Muscle of leg (tissue), 11 donors: Measurements from ENCODE around the gene LRRK1. TPM values are rescaled to one million over a fixed set of nuclear protein-coding genes. Genes with fewer than 3 reads are reported as not detected.

Source experiments
- DNase-seq: peaks from one replicate; pipeline ENCODE4 v3.0.0; 2013
- H3K27ac ChIP-seq: one replicate; pipeline ENCODE4 v1.5.1; 2013; ENCODE audit warnings: mild to moderate bottlenecking, low read length, control low read depth
- H3K27me3 ChIP-seq: one replicate; pipeline ENCODE4 v1.6.1; 2013; ENCODE audit warnings: low read length; ENCODE audit not compliant: control insufficient read depth, insufficient read depth
- H3K36me3 ChIP-seq: one replicate; pipeline ENCODE4 v1.6.1; 2013; ENCODE audit warnings: low read length; ENCODE audit not compliant: control insufficient read depth, insufficient read depth
- H3K4me1 ChIP-seq: one replicate; pipeline ENCODE4 v1.6.1; 2013; ENCODE audit warnings: low read length; ENCODE audit not compliant: control insufficient read depth, insufficient read depth
- H3K4me3 ChIP-seq: one replicate; pipeline ENCODE4 v1.5.1; 2013; ENCODE audit warnings: low read length, control low read depth
- H3K9me3 ChIP-seq: replicated peaks from 2 replicates; pipeline ENCODE4 v1.6.1; 2013; ENCODE audit warnings: low read depth, low read length; ENCODE audit not compliant: control insufficient read depth
- WGBS: methylation state at CpG from one replicate; pipeline ENCODE4 v1.1.5; 2013; ENCODE audit warnings: missing lambda C conversion rate; ENCODE audit not compliant: insufficient coverage; 5-methylcytosine and 5-hydroxymethylcytosine counted together
- polyA plus RNA-seq, 8 donors: library from polyadenylated mRNA; unstranded; fragments of 120-200 nt; gene quantifications; one replicate each; pipeline versions ENCODE4 v1.2.1 to v1.2.3, GENCODE V29; 2013; ENCODE audit warnings: inconsistent platforms in 1 of 8, low replicate concordance in 1 of 8; ENCODE audit not compliant: insufficient read length in 8 of 8, insufficient read depth in 1 of 8
- total RNA-seq: library from RNA; stranded (reverse); fragments of 120-200 nt; gene quantifications from one replicate; pipeline ENCODE4 v1.2.4, GENCODE V29; 2013

LRRK1 gene
- total and polyA plus RNA-seq, 9 donors: 4.1 to 9.4 (median 5.8) TPM

DNA sequence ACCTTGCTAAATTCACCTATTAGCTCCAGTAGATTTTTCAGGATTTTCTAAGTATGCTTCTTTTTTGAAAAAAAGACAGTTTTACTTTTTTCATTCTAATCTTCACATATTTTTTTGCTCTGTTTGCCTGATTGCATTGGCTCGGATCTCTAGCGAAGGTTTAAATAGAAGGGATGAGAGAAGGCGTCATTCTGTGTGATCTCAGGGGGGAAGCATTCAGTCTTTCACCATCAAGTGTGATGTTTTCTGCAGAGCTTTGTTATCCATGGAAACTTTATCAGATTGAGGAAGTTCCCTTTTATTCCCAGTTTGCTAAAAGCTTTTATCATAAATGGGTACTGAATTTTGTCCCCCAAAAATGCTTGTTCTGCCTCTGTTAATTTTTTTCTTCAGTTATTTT is 120.3 kb downstream of the LRRK1 start:
- DNase-seq: no peak
- Histone ChIP-seq H3K27me3 (no peaks in the 10 kb centered on the region), H3K4me1 (no peaks in the 10 kb centered on the region), H3K27ac (no peak overlapping the region), H3K4me3 (no peak overlapping the region), H3K36me3 (peaks cover 6% of the 10 kb centered on the region), H3K9me3 (peaks cover 13% of the 10 kb centered on the region)
- 71% methylated on average over 1 of the region's 3 CpGs for WGBS

DNA sequence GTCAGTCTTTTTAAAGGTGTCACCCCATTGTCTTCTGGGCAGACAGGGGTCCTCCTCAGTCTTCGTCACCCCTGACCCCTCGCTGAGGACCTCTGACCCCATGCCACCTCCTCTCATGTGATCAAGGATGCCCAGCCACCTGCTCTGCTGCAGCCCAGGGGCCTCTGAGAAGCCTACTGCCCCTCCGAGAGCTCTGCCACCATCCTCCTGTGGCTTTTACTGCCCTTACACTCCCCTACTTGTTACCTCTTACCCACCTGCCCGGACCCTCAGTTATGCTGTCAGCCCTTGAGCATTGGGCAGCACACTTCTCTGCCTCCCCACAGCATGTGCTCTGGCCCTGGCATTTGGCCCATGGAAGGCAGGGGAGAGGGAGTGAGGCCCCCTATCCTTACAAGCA is 123.2 kb downstream of the LRRK1 start:
- no peak for DNase-seq
- Histone ChIP-seq H3K36me3 (peaks cover 3% of the 10 kb centered on the region), H3K27me3 (no peaks in the 10 kb centered on the region), H3K4me3 (no peak overlapping the region), H3K9me3 (peaks cover 3% of the 10 kb centered on the region), H3K4me1 (peaks cover 12% of the 10 kb centered on the region), H3K27ac (no peak overlapping the region)
- 48% methylated on average over 2 of the region's 4 CpGs for WGBS

DNA sequence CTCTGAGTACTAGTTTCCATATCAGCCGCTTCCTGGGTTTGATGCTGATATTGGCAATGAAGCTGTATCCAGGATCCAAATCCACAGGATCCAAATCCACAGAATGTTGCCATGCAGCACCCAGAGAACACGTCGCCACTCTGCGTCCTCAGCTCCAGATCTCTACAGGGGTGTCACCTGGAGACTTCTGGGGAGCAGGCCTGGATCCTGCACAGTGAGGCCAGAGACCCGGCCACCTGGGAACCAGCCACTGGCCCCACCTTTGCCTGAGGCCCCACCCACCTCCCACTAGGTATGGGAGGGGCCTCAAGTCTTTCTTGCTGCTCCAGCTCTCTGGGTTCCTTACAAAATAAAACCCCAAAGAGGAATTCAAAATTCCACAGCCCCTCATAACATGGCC is 123.9 kb downstream of the LRRK1 start:
- H3K4me3 ChIP-seq: no peak overlapping the region

DNA sequence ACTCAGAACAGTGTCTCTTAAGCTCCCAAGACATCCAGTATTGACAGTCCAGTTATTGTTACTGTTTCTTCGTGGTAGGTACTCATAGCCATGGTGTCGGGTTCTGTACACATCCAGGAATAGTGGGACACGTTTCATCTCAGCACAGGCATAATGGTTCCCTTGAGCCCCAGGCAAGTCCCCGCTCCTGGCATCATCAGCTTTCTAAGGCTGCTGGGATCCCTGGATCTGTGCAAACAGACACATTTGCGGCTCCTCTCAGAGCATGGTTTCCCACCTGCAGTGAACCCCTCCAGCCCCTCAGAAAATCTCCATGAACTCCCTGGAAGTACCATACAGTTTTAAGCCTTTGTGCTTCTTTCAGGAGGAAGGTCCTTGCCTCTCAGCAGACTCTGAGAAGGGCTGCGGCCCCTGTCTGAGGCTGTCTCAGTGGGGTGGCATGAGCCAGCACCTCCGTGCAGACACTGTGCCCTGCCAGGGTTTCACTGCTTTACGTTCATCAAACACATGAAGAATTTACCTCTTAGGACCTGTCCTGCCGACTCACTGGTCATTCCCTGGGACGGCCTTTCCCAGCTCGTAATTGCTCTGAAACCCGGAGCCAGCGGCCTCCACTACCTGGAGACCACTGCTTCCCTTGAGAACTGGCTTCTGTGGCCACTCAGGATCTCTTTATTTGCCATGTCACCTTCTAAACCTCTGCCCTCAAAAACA is 124.9 kb downstream of the LRRK1 start:
- peaks cover 3% of the 10 kb centered on the region for H3K9me3 ChIP-seq
- H3K36me3 ChIP-seq: peaks cover 4% of the 10 kb centered on the region
- 73% methylated on average over 12 of the region's 13 CpGs for WGBS
- no peaks in the 10 kb centered on the region for H3K27me3 ChIP-seq
- DNase-seq: no peak
- no peak overlapping the region for H3K27ac ChIP-seq
- no peak overlapping the region for H3K4me3 ChIP-seq
- peaks cover 21% of the 10 kb centered on the region for H3K4me1 ChIP-seq

More for the DNA sequence above, 123.9 kb downstream of the LRRK1 start:
- DNase-seq: no peak
- Histone ChIP-seq H3K27me3 (no peaks in the 10 kb centered on the region), H3K9me3 (peaks cover 3% of the 10 kb centered on the region), H3K27ac (no peak overlapping the region), H3K36me3 (peaks cover 3% of the 10 kb centered on the region), H3K4me1 (peaks cover 16% of the 10 kb centered on the region)
- WGBS: 93% methylated on average over 4 of the region's 5 CpGs

DNA sequence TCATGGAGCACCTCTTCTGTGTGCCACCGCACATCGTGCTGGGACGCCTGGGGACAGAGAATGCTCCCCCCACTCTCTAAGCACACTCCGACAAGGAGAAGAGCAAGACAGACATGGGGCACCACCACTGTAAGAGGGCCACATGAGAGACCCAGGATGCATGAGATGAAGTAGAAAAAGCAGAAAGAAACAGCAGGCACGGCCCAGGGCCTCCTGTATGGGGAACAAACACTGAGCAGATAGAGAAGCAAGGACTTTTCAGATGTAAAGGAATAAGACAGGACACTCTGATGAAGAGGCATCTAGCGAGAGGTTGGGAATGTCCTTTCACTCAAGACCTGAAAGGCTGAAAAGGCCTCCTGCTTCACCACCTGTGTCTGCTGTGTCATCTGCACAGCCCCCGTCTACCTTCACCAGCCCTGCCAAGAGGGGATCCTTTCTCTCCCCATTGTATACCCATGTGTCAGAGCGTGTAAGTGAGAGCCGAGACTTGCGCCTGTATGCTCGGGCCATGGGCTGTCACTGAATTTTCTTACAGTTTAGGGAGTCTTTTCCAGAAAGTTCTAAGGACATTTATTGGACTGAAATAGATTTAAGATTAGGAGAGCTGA is 125.6 kb downstream of the LRRK1 start:
- DNase-seq: no peak
- H3K36me3 ChIP-seq: peaks cover 10% of the 10 kb centered on the region

DNA sequence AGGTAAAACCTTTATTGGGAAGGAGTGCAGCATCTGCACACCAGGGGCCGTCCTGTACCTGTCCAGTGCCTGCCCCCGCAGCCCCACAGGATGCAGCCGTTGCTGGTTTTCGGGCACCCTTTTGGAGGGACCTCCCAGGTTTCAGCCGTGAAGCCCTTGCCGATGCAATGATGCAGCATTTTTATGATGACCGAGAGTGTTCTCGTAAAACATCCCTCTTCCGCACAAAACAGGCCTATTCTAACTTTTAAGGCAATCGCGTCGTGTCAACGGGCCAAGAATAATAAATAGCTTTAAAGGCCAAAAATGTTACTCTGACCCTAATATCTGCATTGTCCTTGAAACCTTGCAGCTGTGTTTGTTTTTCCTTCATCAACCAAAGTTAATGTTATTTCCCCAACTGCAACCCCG is 126.1 kb downstream of the LRRK1 start:
- no peak overlapping the region for H3K4me3 ChIP-seq
- no peak overlapping the region for H3K27ac ChIP-seq
- H3K9me3 ChIP-seq: peaks cover 3% of the 10 kb centered on the region
- H3K4me1 ChIP-seq: peaks cover 28% of the 10 kb centered on the region
- peak; percentile 67 for DNase-seq
- H3K27me3 ChIP-seq: no peaks in the 10 kb centered on the region
- peaks cover 11% of the 10 kb centered on the region for H3K36me3 ChIP-seq
- WGBS: 58% methylated on average over 13 of the region's 14 CpGs

More for the DNA sequence above, 125.6 kb downstream of the LRRK1 start:
- Histone ChIP-seq H3K9me3 (peaks cover 3% of the 10 kb centered on the region), H3K27me3 (no peaks in the 10 kb centered on the region), H3K27ac (no peak overlapping the region), H3K4me3 (no peak overlapping the region), H3K4me1 (peaks cover 23% of the 10 kb centered on the region)
- 79% methylated on average over 5 of the region's 11 CpGs for WGBS

DNA sequence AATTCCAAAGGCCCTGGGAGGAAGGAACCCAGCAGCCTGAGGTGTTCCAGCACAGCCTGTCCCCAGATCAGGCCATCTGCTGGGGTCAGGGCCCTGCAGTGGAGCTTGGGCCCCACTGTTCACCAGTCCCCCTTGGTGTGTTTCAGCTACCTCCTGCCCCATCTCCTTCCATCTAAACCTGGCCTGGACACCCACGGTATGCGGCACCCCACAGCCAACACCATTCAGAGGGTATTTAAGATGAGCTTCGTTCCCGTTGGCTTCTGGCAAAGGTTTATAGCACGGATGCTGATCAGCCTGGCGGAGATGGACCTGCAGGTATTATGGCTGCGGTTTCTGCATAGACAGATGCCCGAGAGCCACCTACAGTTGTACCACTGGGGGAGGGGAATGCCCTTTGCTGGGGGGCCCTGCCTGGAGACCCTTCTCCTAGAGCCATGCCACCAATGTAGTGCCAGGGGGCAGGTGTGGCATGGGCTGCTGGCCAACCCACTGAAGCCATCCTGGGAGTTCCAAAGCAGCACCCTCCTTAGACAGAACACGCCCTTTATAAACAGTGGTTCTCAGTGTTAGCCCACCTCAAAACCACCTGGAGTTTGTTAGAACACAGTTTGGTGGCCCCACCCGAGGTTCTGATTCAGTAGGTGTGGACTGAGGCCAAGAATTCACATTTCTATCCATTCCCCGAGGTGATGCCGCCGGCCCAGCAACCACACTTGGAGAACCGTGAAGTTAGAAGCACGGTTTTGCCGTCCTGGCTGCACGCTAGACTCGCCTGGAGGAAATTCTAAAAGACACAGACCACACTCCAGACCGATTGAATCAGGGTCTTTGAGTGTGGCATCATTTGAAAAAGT is 126.9 kb downstream of the LRRK1 start:
- H3K9me3 ChIP-seq: peaks cover 3% of the 10 kb centered on the region
- H3K36me3 ChIP-seq: peaks cover 11% of the 10 kb centered on the region
- peak overlapping the region; percentile 31 for H3K27ac ChIP-seq
- DNase-seq: no peak
- no peak overlapping the region for H3K4me3 ChIP-seq
- WGBS: 81% methylated on average over 13 of the region's 19 CpGs
- H3K27me3 ChIP-seq: no peaks in the 10 kb centered on the region
- peaks cover 34% of the 10 kb centered on the region for H3K4me1 ChIP-seq

DNA sequence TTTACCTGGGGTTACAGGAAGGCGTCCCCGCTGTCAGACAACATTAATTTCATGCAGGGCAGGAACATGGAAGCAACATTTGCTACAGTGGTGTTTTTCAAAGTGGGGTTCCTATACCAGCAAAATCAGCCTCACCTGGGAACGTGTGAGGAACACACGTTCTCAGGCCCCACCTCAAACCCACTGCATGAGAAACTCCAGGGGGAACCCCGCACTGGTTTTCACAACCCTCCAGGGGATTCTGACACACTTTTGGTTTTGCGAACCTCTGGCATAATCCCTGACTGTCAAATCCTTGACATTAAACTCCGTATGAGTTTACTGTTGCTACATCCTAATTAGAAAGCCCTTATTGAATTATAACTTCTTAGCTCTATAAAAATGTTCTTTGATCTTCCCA is 127.7 kb downstream of the LRRK1 start:
- no peaks in the 10 kb centered on the region for H3K9me3 ChIP-seq
- WGBS: 90% methylated on average over 3 of the region's 7 CpGs
- no peak for DNase-seq

DNA sequence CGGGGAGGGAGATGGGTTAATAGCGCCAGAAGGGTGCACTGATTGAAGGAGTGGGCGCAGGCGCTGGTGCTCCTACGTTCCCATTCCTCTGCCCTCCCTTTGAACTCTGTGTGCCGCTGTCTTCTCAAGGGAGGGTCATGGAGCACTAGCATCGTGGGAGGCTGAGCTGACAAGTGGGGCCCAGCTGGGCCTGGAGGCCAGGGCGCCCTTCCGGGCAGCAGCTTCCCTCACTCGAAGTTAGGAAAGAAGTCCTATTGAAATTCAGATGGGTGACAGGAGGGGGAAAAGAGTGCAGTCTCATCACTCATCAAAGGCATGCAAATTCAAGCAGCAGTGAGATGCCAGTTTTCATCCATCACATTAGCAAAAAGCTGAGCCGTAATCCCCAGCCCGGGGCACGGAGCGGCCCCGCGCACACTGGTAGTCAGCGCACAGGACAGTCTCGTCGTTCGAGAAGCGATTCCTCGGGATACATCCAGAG is 128.2 kb downstream of the LRRK1 start:
- Histone ChIP-seq H3K4me3 (no peak overlapping the region), H3K9me3 (no peaks in the 10 kb centered on the region), H3K27ac (peak overlapping the region; percentile 55), H3K27me3 (no peaks in the 10 kb centered on the region), H3K36me3 (peaks cover 9% of the 10 kb centered on the region), H3K4me1 (peaks cover 34% of the 10 kb centered on the region)
- no peak for DNase-seq
- WGBS: 74% methylated on average over 18 of the region's 22 CpGs

More for the DNA sequence above, 127.7 kb downstream of the LRRK1 start:
- Histone ChIP-seq H3K4me1 (peaks cover 34% of the 10 kb centered on the region), H3K27ac (no peak overlapping the region), H3K36me3 (peaks cover 11% of the 10 kb centered on the region), H3K27me3 (no peaks in the 10 kb centered on the region), H3K4me3 (no peak overlapping the region)

DNA sequence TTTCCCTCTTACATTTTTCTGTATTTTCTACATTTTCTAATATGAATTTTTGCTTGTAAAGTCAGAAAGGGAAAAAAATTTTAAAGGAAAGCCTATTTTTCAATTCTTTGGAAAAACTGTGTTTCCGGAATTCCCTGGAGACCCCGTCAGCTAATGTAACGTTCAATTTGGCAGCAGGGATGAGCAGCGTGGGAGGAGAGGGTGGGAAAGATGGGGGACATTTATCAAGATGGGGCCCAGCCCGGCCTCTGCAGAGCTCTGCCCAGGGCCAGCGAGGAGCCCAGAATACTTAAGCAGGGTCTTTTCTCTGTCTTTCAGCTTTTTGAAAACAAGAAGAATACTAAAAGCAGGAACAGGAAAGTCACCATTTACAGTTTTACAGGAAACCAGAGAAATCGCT is 129.0 kb downstream of the LRRK1 start:
- Histone ChIP-seq H3K36me3 (peaks cover 8% of the 10 kb centered on the region), H3K4me1 (peaks cover 34% of the 10 kb centered on the region), H3K27me3 (no peaks in the 10 kb centered on the region), H3K9me3 (no peaks in the 10 kb centered on the region), H3K27ac (peak overlapping the region; percentile 63), H3K4me3 (no peak overlapping the region)
- WGBS: 25% methylated on average over 7 of the region's 7 CpGs
- peak; percentile 82 for DNase-seq
